Measurements from ENCODE around the gene SFT2D1. TPM values are rescaled to one million over a fixed set of nuclear protein-coding genes. Genes with fewer than 3 reads are reported as not detected.
A peak's percentile ranks its signal among the peaks of the same experiment; 100 is the strongest.

Gene SFT2D1
- total RNA-seq, 1 experiment from 2014 or later, result 54.1 TPM

DNA sequence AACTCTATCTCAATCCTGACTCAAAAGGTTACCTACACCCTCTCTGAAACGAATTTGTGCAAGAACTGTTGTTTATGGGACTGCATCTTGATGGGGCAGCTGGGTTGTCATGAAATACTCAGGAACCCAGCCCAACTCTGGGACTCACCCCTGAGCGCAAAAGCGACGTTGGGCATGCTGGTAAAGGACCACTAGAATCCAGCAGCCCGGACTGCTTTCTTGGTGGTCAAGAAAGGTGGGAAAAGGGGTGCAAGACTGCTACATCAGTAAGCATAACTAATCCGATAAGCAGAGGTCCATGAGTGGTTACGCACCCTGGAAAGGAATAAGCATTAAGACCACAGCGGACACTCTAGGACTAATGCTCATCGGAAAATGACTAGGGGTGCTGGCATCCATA is 27.9 kb downstream of the SFT2D1 start:
- Histone ChIP-seq H3K27me3 (ENCODE audit: control insufficient read depth, insufficient read depth, low read length) (no peaks in the 10 kb centered on the region), H3K9me3 (ENCODE audit: control insufficient read depth, insufficient read depth, low read depth, low read length) (no peaks in the 10 kb centered on the region), H3K4me1 (ENCODE audit: control insufficient read depth, insufficient read depth, low read length) (no peaks in the 10 kb centered on the region), H3K4me3 (ENCODE audit: low read depth in 2 of 2, low read length in 2 of 2) (no peak overlapping the region), H3K27ac (ENCODE audit: low read length) (no peak overlapping the region), H3K36me3 (ENCODE audit: control insufficient read depth, insufficient read depth, low read length) (no peaks in the 10 kb centered on the region)
- in situ Hi-C loops (cut with HindIII; ENCODE audit: low pct_unique_long_range_greater_than_20kb, low sequenced_read_pairs) (no loop called here), intact Hi-C loops (cut with micrococcal nuclease; ENCODE audit: unreplicated experiment) (no loop called here)
- ChIA-PET CTCF (no interaction called here), POLR2A (interaction anchor here (0.6 kb wide), 1 partner anchor 87 kb away, joined by 8 read pairs; no protein-coding TSS in a partner anchor)
- BruUV-seq (replicated peaks), result no TSS peak
- ATAC-seq (no peak), DNase-seq (ENCODE audit: low read depth, low spot score) (no peak)
- TF ChIP-seq TCF7L2 (IDR thresholded peaks at IDR 0.05; ENCODE audit: low read depth, low read length) (no peak), POLR2AphosphoS5 (IDR thresholded peaks at IDR 0.05; ENCODE audit: low read depth, low read length) (no peak), SIN3A (IDR thresholded peaks at IDR 0.05; ENCODE audit: borderline replicate concordance, insufficient read depth, low read depth, low read length) (no peak)
- TF ChIP-seq, protein P1, sequence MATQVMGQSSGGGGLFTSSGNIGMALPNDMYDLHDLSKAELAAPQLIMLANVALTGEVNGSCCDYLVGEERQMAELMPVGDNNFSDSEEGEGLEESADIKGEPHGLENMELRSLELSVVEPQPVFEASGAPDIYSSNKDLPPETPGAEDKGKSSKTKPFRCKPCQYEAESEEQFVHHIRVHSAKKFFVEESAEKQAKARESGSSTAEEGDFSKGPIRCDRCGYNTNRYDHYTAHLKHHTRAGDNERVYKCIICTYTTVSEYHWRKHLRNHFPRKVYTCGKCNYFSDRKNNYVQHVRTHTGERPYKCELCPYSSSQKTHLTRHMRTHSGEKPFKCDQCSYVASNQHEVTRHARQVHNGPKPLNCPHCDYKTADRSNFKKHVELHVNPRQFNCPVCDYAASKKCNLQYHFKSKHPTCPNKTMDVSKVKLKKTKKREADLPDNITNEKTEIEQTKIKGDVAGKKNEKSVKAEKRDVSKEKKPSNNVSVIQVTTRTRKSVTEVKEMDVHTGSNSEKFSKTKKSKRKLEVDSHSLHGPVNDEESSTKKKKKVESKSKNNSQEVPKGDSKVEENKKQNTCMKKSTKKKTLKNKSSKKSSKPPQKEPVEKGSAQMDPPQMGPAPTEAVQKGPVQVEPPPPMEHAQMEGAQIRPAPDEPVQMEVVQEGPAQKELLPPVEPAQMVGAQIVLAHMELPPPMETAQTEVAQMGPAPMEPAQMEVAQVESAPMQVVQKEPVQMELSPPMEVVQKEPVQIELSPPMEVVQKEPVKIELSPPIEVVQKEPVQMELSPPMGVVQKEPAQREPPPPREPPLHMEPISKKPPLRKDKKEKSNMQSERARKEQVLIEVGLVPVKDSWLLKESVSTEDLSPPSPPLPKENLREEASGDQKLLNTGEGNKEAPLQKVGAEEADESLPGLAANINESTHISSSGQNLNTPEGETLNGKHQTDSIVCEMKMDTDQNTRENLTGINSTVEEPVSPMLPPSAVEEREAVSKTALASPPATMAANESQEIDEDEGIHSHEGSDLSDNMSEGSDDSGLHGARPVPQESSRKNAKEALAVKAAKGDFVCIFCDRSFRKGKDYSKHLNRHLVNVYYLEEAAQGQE (IDR thresholded peaks at IDR 0.05; ENCODE audit: insufficient read depth in 1 of 2, low read depth in 2 of 2, low read length in 1 of 2), result no peak
- TF ChIP-seq, protein P2, sequence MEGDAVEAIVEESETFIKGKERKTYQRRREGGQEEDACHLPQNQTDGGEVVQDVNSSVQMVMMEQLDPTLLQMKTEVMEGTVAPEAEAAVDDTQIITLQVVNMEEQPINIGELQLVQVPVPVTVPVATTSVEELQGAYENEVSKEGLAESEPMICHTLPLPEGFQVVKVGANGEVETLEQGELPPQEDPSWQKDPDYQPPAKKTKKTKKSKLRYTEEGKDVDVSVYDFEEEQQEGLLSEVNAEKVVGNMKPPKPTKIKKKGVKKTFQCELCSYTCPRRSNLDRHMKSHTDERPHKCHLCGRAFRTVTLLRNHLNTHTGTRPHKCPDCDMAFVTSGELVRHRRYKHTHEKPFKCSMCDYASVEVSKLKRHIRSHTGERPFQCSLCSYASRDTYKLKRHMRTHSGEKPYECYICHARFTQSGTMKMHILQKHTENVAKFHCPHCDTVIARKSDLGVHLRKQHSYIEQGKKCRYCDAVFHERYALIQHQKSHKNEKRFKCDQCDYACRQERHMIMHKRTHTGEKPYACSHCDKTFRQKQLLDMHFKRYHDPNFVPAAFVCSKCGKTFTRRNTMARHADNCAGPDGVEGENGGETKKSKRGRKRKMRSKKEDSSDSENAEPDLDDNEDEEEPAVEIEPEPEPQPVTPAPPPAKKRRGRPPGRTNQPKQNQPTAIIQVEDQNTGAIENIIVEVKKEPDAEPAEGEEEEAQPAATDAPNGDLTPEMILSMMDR (IDR thresholded peaks at IDR 0.05), result no peak

DNA sequence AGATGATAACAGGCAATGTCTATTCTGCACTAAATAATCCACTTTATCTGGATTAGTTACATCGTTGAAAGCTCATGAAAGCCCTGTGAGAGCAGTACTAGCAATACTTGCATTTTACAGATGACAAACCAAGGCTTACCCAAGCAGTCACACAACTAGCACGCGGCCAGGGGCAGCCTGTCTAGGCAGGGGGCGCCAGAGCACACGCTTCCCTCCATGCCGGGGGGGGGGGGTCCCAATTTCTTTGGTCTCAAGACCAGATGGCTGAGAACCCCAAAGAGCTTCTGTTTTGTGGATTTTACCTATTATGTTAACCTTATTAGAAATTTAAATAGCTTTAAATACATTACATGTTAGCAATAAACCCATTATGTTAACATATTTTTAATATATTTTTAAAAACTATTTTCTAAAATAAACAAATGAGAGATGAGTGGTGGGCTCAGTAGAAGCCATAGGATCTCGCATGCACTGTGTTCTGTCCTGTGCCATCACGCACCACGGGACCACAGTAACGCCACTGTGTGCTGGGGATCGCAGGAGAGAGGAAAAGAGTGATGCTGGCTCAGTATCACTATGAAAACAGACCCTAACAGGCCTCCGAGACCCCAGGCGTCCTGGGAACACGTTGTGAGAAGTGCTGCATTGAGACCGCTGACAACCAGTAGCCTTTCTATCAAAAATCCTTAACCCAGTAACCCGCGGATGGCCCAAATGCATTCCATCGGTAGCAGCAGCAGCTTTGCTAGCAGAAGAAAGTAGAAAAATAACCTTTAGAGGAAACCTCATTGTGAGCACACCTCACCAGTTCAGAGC is 28.9 kb downstream of the SFT2D1 start:
- CTCF ChIA-PET, result interaction anchor here (0.6 to 0.7 kb wide), 4 partner anchors 25 to 418 kb away, joined by 3 to 6 read pairs (median 4); no protein-coding TSS in a partner anchor
- POLR2A ChIA-PET, result interaction anchor here (0.6 kb wide), 1 partner anchor 88 kb away, joined by 8 read pairs; no protein-coding TSS in a partner anchor
- no TSS peak for BruUV-seq (replicated peaks)
- H3K9me3 ChIP-seq (ENCODE audit: control insufficient read depth, insufficient read depth, low read depth, low read length), result no peaks in the 10 kb centered on the region
- in situ Hi-C loops (cut with HindIII; ENCODE audit: low pct_unique_long_range_greater_than_20kb, low sequenced_read_pairs), result no loop called here
- intact Hi-C loops (cut with micrococcal nuclease; ENCODE audit: unreplicated experiment), result no loop called here
- no peaks in the 10 kb centered on the region for H3K27me3 ChIP-seq (ENCODE audit: control insufficient read depth, insufficient read depth, low read length)
- no peaks in the 10 kb centered on the region for H3K36me3 ChIP-seq (ENCODE audit: control insufficient read depth, insufficient read depth, low read length)
- no peaks in the 10 kb centered on the region for H3K4me1 ChIP-seq (ENCODE audit: control insufficient read depth, insufficient read depth, low read length)
- no peak overlapping the region; the same call in 1 of the 2 replicates for H3K27ac ChIP-seq (ENCODE audit: low read length)
- no peak overlapping the region for H3K4me3 ChIP-seq (ENCODE audit: low read depth in 2 of 2, low read length in 2 of 2)
- DNase-seq (ENCODE audit: low read depth, low spot score), result peak; percentile 13
- no peak for ATAC-seq
- TF ChIP-seq TCF7L2 (IDR thresholded peaks at IDR 0.05; ENCODE audit: low read depth, low read length) (no peak), SIN3A (IDR thresholded peaks at IDR 0.05; ENCODE audit: borderline replicate concordance, insufficient read depth, low read depth, low read length) (no peak)
- TF ChIP-seq, protein P1 (IDR thresholded peaks at IDR 0.05; ENCODE audit: insufficient read depth in 1 of 2, low read depth in 2 of 2, low read length in 1 of 2), result no peak
- TF ChIP-seq, protein P2 (IDR thresholded peaks at IDR 0.05), result peak; percentile 79

Data from Panc1 (cell line).